ENCODE results near the gene FOXC2.

DNA sequence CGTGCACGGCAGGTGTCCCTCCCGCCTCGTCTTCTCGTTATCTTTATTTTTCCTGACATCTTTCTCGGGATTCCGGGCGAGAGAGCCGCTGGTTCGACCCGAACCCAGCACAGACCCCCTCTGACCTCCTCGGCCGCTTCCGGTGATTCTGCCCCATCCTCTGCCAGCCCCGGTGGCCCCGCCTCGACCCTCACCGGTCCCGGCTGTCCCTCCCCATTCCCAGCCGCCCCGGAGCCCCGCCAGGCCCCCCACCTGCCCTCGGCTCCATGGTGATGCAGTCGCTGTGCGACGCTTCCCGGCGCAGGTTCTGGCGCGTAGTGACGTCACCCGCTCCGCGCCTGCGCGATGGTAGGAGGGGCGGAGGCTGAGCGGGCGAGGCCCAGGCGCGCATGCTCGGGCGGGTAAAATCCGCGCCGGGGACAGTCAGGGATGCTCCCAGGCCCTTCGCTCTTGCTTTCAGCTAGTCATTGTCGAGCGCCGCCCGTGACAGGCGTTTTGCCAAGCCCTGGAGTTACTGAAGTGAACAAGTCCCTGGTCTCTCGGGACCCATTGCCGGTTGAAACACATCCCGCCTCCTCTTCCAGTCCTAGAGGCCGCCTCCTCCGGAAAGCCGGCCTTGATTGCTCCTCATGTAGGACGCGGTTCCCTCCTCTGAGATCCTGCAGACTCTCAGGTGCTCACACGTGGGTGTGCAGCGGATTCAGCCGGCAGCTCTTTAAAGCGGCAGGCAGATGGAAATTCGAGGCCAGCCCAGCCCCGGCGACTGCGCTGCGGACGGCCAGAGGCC lies 11.5 kb upstream of the FOXC2 start, which contains the start of gene MTHFSD:
- TF ChIP-seq FIP1L1 (IDR thresholded peaks at IDR 0.05; ENCODE audit: borderline replicate concordance, insufficient read depth, low read depth, low read length) (no peak), ZZZ3 (CRISPR knock-in tag; IDR thresholded peaks at IDR 0.05; ENCODE audit: borderline replicate concordance) (peak; percentile 87; the same call in 1 of the 2 replicates), EZH2 (conservative IDR thresholded peaks at IDR 0.05; ENCODE audit: low read depth, low read length) (no peak), ZC3H13 (CRISPR knock-in tag; IDR thresholded peaks at IDR 0.05) (no peak; the same call in 1 of the 2 replicates), ZFP41 (CRISPR knock-in tag; IDR thresholded peaks at IDR 0.05; ENCODE audit: borderline replicate concordance) (peak; percentile 40), TARDBP (CRISPR knock-in tag; IDR thresholded peaks at IDR 0.05) (peak; percentile 65)
- TF ChIP-seq, protein P1, sequence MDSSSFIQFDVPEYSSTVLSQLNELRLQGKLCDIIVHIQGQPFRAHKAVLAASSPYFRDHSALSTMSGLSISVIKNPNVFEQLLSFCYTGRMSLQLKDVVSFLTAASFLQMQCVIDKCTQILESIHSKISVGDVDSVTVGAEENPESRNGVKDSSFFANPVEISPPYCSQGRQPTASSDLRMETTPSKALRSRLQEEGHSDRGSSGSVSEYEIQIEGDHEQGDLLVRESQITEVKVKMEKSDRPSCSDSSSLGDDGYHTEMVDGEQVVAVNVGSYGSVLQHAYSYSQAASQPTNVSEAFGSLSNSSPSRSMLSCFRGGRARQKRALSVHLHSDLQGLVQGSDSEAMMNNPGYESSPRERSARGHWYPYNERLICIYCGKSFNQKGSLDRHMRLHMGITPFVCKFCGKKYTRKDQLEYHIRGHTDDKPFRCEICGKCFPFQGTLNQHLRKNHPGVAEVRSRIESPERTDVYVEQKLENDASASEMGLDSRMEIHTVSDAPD (CRISPR knock-in tag; IDR thresholded peaks at IDR 0.05): no peak
